Fibroblast of mammary gland (primary cell): ENCODE data around the gene ATP5MG.
"Not testable (repeated sequence)": the region's sequence is repeated elsewhere in the genome, so short reads cannot be mapped to it uniquely, and the experiment has no call there.

Experiments
- DNase-seq: peaks from one replicate; pipeline ENCODE4 v3.0.0-alpha.2; 2010; ENCODE audit warnings: low read depth
- H3K4me3 ChIP-seq: 2 replicates; pipeline ENCODE4 v1.5.1; 2011; ENCODE audit warnings: low read depth, mild to moderate bottlenecking, low read length, moderate library complexity; ENCODE audit not compliant: control insufficient read depth
- TF ChIP-seq, protein P1 (sequence below): conservative IDR thresholded peaks from 2 replicates; pipeline ENCODE4 v1.5.1; 2011; ENCODE audit warnings: low read depth, low read length, inconsistent platforms; ENCODE audit not compliant: control insufficient read depth, insufficient read depth

The ATP5MG gene

GRCh38 chr11:118382954-118383353, 18.5 kb upstream of the ATP5MG start:
- TF ChIP-seq, protein P1, sequence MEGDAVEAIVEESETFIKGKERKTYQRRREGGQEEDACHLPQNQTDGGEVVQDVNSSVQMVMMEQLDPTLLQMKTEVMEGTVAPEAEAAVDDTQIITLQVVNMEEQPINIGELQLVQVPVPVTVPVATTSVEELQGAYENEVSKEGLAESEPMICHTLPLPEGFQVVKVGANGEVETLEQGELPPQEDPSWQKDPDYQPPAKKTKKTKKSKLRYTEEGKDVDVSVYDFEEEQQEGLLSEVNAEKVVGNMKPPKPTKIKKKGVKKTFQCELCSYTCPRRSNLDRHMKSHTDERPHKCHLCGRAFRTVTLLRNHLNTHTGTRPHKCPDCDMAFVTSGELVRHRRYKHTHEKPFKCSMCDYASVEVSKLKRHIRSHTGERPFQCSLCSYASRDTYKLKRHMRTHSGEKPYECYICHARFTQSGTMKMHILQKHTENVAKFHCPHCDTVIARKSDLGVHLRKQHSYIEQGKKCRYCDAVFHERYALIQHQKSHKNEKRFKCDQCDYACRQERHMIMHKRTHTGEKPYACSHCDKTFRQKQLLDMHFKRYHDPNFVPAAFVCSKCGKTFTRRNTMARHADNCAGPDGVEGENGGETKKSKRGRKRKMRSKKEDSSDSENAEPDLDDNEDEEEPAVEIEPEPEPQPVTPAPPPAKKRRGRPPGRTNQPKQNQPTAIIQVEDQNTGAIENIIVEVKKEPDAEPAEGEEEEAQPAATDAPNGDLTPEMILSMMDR, result no peak
- no peak overlapping the region for H3K4me3 ChIP-seq
- DNase-seq, result no peak

GRCh38 chr11:118383657-118384056, 17.7 kb upstream of the ATP5MG start:
- TF ChIP-seq, protein P1, result no peak
- no peak overlapping the region for H3K4me3 ChIP-seq
- no peak for DNase-seq

DNA sequence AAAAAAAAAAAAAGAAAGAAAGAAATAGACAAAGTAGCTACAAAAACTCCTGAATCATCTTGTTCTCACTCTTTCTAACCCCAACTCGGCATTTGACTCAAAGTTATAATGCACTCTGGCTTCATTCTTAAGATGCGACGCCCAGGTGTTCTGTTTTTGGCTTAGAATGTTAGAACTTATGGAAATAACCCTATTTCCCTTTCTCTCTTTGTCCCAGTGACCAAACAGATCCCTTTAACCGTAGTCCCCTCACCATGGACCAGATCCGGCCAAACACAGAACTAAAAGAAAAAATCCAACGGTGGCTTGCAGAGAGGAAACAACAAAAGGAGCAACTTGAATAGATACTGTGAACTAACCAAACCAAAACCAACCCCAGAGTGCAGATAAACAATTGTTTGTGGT, 5.3 kb upstream of the ATP5MG start:
- TF ChIP-seq, protein P1, result no peak
- DNase-seq, result no peak
- H3K4me3 ChIP-seq, result no peak overlapping the region

DNA sequence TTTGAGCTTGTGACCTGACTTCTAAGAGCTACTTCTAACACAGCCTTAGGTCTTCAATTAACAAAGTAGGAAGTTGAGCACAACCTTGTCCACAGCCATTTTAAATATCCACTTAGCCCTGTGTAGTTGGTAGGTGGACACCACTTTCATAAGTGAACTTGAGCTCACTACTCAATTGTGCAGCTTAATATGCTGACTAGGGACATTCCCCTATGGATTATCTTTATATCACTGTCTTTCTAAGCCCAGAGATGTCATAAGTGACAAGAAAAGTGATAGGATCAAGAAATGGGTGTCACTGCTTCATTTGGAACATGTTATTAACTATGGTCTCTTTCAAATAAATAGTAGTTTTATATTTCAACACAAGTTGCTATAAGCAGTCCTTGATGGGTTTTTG, 4.0 kb upstream of the ATP5MG start:
- H3K4me3 ChIP-seq, result no peak overlapping the region
- TF ChIP-seq, protein P1, result no peak
- no peak for DNase-seq

GRCh38 chr11:118398791-118399559, 2.4 kb upstream of the ATP5MG start:
- no peak for DNase-seq
- TF ChIP-seq, protein P1, result no peak
- no peak overlapping the region for H3K4me3 ChIP-seq

DNA sequence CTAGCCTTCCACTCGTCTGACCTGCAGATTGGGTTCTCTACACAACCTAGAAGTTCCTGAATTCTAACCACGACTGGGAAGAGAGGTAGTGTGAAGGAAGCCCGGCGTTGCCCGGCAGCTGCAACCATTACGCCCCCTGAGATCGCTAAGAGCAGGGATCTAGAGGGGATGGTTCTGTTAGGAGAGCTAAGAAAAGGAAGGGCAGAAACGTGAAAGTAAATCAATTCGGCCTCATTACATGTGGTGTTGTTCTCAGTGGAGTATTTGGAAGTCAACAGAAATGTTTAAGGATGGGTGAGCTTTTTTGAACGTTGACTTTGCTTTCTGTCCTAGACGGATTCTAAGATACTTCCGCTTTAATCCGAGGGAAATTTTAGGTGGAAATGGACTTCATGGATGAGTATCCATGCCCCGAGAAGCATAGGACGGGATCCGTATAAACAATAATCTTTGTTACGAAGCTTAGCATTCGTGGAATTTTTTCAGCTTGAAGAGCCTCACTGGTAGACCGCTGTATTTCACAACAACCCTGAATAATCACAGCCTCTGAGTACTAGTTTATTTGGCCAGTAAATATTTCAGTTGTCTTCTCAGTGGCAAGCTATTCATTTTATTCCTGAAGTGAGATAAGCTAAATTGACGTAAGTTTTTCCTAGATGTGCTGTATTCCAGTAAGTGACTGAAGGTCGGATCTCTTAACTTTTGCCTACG, 629 bp downstream of the ATP5MG start:
- H3K4me3 ChIP-seq, result peak overlapping the region; percentile 96
- TF ChIP-seq, protein P1, result no peak
- DNase-seq, result peak; percentile 82

DNA sequence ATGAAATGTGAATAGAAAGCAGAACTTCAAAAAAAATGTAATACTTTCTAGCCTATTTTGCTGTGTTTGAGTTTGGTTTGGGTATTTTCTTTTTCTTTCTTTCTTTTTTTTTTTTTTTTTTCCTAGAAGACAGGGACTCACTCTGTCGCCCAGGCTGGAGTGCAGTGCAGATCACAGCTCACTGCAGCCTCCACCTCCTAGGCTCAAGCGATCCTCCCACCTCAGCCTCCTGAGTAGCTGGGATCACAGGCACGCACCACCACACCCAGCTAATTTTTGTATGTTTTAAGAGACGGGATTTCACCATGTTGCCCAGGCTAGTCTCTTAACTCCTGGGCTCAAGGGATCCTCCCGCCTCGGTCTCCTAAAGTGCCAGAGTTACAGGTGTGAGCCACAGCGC, 1.2 kb downstream of the ATP5MG start:
- H3K4me3 ChIP-seq, result peak overlapping the region; percentile 96
- not testable (repeated sequence) for DNase-seq
